ENCODE data around the gene CDK5RAP3.
A peak's percentile ranks its signal among the peaks of the same experiment; 100 is the strongest.

CDK5RAP3 gene

DNA sequence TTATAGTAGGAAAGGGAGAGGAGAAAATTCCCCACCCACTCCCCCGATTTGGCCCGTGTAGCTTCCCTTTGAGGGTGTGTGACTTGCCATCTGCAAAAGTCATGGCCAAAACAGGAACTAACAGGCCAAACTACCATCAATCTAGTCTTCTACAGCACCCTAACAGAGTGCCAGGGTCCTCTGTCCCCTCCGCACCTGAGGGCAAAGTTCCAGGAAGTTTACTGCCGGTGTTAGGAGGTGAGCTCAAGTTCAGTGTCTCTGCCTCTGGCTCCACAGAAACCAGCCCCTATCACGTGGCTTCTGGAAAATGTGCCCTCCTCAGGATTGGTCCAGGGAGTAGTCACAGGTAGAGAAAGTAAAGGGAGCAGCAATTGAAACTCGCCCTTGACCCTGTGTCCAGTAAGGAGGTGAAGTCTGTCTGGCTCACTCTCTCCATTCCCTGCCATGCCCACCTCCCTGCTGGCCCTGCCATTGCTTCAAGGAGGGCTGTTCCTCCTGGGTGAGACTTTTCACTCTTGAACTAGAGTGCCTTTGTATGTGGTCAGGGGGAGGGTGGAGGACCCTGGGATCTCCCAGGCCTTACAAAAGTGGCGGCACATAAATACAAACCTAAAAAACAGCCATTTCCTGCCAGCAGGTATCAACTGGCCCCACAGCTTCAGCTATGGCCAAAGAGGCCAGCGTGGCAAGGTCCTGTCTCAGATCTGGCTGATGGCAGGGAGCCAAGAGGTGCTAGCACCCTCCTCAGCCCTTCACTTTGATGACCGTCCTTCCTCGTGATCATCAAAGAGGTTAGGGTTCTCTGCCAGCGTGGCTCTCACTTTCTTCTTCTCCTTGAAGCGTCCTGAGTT lies 18.5 kb upstream of the CDK5RAP3 start:
- TF ChIP-seq, protein P1, sequence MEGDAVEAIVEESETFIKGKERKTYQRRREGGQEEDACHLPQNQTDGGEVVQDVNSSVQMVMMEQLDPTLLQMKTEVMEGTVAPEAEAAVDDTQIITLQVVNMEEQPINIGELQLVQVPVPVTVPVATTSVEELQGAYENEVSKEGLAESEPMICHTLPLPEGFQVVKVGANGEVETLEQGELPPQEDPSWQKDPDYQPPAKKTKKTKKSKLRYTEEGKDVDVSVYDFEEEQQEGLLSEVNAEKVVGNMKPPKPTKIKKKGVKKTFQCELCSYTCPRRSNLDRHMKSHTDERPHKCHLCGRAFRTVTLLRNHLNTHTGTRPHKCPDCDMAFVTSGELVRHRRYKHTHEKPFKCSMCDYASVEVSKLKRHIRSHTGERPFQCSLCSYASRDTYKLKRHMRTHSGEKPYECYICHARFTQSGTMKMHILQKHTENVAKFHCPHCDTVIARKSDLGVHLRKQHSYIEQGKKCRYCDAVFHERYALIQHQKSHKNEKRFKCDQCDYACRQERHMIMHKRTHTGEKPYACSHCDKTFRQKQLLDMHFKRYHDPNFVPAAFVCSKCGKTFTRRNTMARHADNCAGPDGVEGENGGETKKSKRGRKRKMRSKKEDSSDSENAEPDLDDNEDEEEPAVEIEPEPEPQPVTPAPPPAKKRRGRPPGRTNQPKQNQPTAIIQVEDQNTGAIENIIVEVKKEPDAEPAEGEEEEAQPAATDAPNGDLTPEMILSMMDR (IDR thresholded peaks at IDR 0.05; ENCODE audit: low read depth, low read length): no peak
- H3K27me3 ChIP-seq: no peaks in the 10 kb centered on the region
- H3K36me3 ChIP-seq: no peaks in the 10 kb centered on the region; the same call in 1 of the 2 replicates
- H3K4me3 ChIP-seq (ENCODE audit: low read depth, low read length): no peak overlapping the region
- DNase-seq: no peak
- no peaks in the 10 kb centered on the region for H3K9me3 ChIP-seq
- H3K4me1 ChIP-seq: peaks cover 13% of the 10 kb centered on the region

DNA sequence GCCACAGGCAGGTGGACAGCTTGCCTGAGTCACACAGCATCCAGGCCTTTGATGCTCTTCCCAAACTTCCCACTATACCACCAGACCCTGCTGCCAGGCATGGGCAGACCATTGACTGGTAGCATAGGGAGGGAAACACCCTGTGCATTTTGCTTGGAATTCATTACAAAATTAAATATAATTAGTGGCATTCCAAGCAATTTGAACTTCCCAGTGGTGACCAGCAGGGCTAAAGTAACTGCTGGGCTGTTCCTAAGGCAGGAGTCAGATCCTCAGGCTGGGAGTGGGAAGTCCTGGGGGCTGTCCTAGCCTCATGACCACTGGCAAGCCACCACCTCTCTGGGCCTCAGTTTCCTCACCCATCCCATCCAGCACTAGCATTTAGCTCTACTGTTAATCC lies 17.0 kb upstream of the CDK5RAP3 start:
- Histone ChIP-seq H3K36me3 (no peaks in the 10 kb centered on the region; the same call in 1 of the 2 replicates), H3K4me1 (peaks cover 13% of the 10 kb centered on the region), H3K4me3 (ENCODE audit: low read depth, low read length) (no peak overlapping the region), H3K27me3 (no peaks in the 10 kb centered on the region), H3K9me3 (no peaks in the 10 kb centered on the region)
- TF ChIP-seq, protein P1 (IDR thresholded peaks at IDR 0.05; ENCODE audit: low read depth, low read length): 0 out of 2 replicates have a peak, but pooled peaks have one; percentile 16
- no peak for DNase-seq

DNA sequence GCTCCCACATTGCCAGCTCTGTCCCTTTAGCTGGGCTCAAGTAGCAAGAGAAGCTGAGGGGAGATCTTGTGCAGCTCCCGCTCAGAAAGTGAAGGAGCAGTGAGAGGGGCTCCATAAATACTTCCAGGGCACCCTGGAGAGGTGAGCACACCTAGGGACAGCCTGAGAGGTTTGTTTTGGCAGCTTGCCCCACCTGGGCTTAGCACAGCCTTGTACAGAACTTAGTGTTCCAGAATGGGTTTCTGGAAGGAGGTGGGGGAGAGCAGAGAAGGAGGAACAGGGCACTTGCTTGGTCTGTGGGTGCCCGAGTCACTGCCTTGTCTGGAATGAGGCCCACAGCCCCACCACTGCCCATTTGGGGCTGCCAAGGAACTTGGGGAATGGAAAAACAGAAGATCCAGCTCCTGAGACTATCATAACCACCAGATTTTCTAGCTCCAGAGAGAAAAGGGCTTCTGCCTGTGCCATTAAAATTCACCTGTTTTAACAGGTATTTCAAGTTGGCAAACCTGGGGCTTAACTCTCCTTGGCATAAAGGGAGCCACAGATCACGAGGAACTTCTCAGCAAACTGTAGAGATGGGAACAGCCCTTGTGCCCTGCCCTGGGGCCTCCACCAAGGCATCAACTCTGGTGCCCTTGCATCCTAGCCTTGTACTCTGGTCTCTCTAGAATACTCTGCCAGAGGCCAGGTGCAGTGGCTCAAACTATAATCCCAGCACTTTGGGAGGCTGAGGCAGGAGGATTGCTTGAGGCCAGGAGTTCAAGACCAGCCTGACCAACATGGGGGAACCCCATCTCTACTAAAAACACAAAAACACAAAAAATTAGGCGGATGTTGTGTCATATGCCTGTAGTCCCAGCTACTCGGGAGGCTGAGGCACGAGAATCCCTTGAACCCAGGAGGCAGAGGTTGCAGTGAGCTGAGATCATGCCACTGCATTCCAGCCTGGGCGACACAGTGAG lies 15.1 kb upstream of the CDK5RAP3 start:
- peaks cover 5% of the 10 kb centered on the region for H3K4me1 ChIP-seq
- DNase-seq: no peak
- TF ChIP-seq, protein P1 (IDR thresholded peaks at IDR 0.05; ENCODE audit: low read depth, low read length): no peak

DNA sequence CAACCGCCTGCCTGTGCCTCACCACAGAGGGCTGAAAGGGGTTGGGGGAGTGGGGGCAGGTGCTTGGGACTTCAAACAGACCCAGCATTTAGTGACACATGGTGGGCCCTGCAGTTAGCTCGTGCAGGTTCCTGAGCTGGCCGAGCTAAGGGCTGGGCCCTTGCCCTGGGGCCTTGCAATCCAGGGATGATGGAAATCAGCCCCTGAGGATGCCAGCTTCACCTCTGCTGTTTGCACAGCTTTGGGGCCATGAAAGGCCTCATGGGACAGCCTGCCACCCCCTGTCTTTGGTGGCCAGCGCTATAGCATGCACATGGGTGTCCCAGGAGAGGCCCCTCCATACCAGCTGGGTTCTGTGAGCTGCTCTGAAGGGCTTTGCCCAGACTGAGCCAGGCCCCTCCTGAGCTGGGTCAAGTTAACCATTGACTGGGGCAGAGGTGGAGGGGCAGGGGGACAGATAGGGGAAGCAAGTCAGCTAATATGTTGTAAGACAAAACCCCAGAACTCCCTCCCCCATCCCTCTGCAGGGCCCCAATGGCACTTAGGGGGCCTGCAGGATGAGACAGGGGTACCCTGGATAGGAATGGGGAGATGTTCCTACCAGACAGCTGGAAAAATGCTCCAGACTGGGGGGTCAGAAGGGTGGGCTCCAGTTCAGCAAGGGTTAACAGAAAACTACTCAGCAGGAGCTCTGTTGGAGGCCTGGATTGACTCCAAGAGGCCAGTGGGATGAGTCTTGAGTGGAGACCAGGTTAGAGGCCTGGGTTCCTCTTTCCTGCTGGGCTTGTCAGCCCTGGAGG lies 13.9 kb upstream of the CDK5RAP3 start:
- no peak for DNase-seq
- TF ChIP-seq, protein P1 (IDR thresholded peaks at IDR 0.05; ENCODE audit: low read depth, low read length): no peak
- Histone ChIP-seq H3K4me3 (ENCODE audit: low read depth, low read length) (no peak overlapping the region), H3K27me3 (no peaks in the 10 kb centered on the region), H3K4me1 (peaks cover 5% of the 10 kb centered on the region), H3K9me3 (no peaks in the 10 kb centered on the region), H3K36me3 (no peaks in the 10 kb centered on the region)

More for the DNA sequence above, 15.1 kb upstream of the CDK5RAP3 start:
- H3K4me3 ChIP-seq (ENCODE audit: low read depth, low read length): no peak overlapping the region
- no peaks in the 10 kb centered on the region for H3K27me3 ChIP-seq
- H3K36me3 ChIP-seq: no peaks in the 10 kb centered on the region
- H3K9me3 ChIP-seq: no peaks in the 10 kb centered on the region

DNA sequence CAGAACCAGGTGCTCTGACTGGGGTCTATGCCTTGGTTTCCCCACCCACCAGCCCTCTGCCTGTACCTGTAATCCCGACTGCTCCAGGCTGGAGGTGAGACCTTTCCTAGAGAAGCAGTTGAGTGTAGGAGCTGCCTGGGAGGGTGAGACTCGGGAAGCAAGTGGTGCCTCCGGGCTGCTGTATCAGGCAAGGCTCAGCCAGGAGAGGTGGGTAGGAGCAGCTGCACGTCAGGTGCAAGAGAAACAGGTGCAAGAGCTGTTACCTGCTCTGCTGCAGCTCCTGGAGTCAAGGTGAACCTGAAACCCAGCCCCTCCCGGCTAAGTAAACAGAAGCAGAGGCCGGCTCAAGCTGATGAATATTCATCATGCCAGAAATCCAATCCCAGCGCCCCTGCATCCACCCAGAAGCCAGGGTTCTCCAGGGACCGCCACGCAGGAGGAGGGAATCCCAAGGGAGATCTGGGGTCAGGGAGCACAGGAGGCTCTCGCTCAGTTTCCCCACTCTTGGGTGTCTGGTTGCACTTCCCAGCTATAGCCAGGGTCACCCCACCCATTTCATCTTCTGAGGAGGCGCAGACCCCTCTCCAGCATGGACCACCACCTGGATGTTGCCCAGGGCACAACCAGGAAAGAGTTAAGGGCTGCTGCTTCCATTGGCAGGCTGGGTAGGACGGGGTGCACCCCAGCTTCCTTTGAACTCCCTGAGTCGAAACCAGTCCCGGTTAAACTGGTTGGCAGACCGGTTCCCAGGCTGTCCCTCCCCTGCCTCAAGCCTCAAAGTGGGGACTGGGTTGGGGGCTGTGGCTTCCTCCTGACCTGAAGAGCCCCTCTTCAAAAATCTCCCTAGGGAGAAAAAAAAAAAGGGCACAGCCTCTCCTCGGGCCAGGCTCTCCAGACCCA lies 13.1 kb upstream of the CDK5RAP3 start, which contains the start of gene PRR15L:
Gene PRR15L, minus strand, starts transcription at position 293 of the 900 bp plus-strand sequence. CDS start 4,649 bp downstream, outside the sequence.
- DNase-seq: no peak

More for the DNA sequence above, 13.1 kb upstream of the CDK5RAP3 start, which contains the start of gene PRR15L:
- Histone ChIP-seq H3K4me3 (ENCODE audit: low read depth, low read length) (no peak within 1 kb of the TSS), H3K9me3 (no peaks in the 10 kb centered on the region), H3K27me3 (no peaks in the 10 kb centered on the region), H3K36me3 (no peaks in the 10 kb centered on the region), H3K4me1 (peaks cover 5% of the 10 kb centered on the region)
- TF ChIP-seq, protein P1 (IDR thresholded peaks at IDR 0.05; ENCODE audit: low read depth, low read length): no peak

Measured in BE2C (cell line).